SK-N-MC (cell line): ENCODE data around the gene RHPN2.
A peak's percentile ranks its signal among the peaks of the same experiment; 100 is the strongest.
"Not testable (repeated sequence)": the region's sequence is repeated elsewhere in the genome, so short reads cannot be mapped to it uniquely, and the experiment has no call there.

Experiments used
- DNase-seq: peaks from one replicate; pipeline ENCODE4 v3.0.0-alpha.2; 2011; ENCODE audit warnings: low read depth, low spot score
- H3K27ac ChIP-seq: fragments of 200-600 bp; sonication (generic); 2 replicates; pipeline ENCODE4 v1.5.1; 2016; ENCODE audit warnings: mixed run types
- H3K36me3 ChIP-seq: fragments of 200-600 bp; sonication (generic); 2 replicates; pipeline ENCODE4 v1.6.1; 2017; ENCODE audit warnings: antibody characterized with exemption, low read length, mixed read lengths; ENCODE audit not compliant: insufficient read depth
- H3K4me3 ChIP-seq: fragments of 200-600 bp; sonication (generic); 2 replicates; pipeline ENCODE4 v1.5.1; 2016
- H3K9ac ChIP-seq: fragments of 200-600 bp; sonication (generic); 2 replicates; pipeline ENCODE4 v1.8.0; 2017; ENCODE audit warnings: mixed run types, mixed read lengths; ENCODE audit not compliant: insufficient read length
- H3K9me3 ChIP-seq: fragments of 200-600 bp; sonication (generic); 2 replicates; pipeline ENCODE4 v1.6.1; 2017; ENCODE audit warnings: low read depth, mild to moderate bottlenecking, antibody characterized with exemption, low read length, moderate library complexity, mixed read lengths
- EZH2 ChIP-seq: fragments of 200-600 bp; sonication (generic); IDR thresholded peaks from one replicate; pipeline ENCODE4 v1.6.1; 2017; ENCODE audit warnings: antibody characterized with exemption
- FOXP2 ChIP-seq: optimal IDR thresholded peaks from 2 replicates; pipeline ENCODE3; 2011; ENCODE audit warnings: mild to moderate bottlenecking, moderate library complexity; ENCODE audit not compliant: insufficient read depth; ENCODE audit errors: extremely low read length, control extremely low read depth
- POLR2AphosphoS5 ChIP-seq: IDR thresholded peaks from 2 replicates; pipeline ENCODE4 v1.6.1; 2012; ENCODE audit warnings: mild to moderate bottlenecking, low read depth, low read length, borderline replicate concordance

Gene RHPN2

DNA sequence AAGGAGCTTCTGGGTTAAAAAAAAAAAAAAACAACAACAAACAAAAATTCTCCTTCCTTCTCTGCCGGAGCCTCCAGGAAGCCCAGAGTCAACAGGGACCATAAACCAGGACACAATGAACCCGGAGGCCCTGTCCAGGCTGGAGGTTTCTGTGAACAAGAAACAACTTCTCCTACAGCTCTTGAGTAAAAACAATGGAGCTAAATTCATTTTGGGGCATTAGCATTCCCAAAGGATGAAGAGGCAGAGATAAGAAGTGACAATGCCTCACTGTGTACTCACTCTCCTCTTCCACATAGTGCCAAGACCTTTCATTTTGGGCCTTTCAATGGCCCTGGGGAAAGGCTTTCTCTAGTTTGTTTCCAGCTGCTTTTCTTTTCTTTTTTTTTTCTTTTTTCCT, 9.0 kb downstream of the RHPN2 start:
- TF ChIP-seq POLR2AphosphoS5 = no peak
- no peak for TF ChIP-seq FOXP2
- TF ChIP-seq EZH2 = no peak
- Histone ChIP-seq H3K4me3 (no peak overlapping the region), H3K27ac (no peak overlapping the region)

DNA sequence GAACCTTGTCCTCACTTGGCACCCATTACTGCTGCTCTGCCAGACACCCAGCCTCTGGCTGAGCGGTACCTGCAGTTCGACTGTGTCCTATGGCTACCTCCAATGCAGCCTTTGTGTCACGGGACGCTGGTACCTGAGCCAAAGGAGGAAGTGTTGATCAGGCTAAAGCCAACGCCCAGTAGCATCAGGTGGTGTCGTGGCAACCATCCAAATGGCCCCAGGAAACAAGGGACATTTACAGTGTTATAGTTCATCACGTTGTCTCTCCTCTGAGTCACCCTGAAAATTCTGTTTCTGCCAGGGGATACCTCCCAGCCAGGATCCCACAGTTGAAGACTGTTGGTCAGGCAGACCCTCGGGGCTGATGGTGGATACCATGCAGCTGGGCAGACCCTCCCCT, 10.1 kb downstream of the RHPN2 start:
- TF ChIP-seq POLR2AphosphoS5 = no peak
- no peak for TF ChIP-seq FOXP2
- Histone ChIP-seq H3K27ac (no peak overlapping the region), H3K9me3 (no peaks in the 10 kb centered on the region), H3K9ac (no peak overlapping the region), H3K4me3 (no peak overlapping the region), H3K36me3 (no peaks in the 10 kb centered on the region; the same call in 1 of the 2 replicates)
- DNase-seq = no peak

More for the DNA sequence above, 9.0 kb downstream of the RHPN2 start:
- no peak overlapping the region for H3K9ac ChIP-seq
- no peaks in the 10 kb centered on the region; the same call in 1 of the 2 replicates for H3K36me3 ChIP-seq
- no peak for DNase-seq
- H3K9me3 ChIP-seq = no peaks in the 10 kb centered on the region

DNA sequence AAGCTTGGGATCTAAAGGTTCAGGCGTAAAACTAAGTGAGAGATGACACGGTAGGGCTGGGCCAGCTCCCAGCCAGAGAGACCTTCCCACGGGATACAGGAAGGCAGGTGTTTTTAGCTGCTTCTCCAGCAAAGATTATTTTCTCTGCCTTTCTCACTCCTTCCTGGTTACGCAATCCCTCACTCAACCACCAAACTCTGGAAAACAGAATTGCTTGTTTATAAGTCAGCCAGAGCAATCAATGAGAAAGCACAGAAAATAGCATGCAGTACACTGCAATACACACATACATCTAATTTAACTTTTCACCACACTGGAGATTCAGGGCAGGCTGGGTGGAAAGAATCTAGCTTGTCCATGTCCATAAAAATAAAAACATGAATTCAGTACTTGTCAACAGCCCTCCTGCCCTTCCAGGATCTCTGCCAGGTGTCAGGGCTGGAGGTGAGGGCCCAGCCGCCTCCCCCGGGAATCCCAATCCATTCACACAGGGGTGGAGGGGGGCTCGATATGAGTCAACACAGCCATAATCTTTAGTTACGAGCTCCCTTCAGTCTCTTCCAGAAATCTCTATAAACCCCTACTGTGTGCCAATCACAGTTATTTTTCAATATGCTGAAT, 12.2 kb downstream of the RHPN2 start:
- TF ChIP-seq FOXP2 = peak; percentile 30
- no peak for TF ChIP-seq EZH2
- no peak for DNase-seq
- no peak overlapping the region for H3K9ac ChIP-seq
- 0 out of 2 replicates have a peak overlapping the region, but pooled peaks have one; percentile 3 for H3K27ac ChIP-seq
- no peaks in the 10 kb centered on the region for H3K9me3 ChIP-seq
- no peaks in the 10 kb centered on the region; the same call in 1 of the 2 replicates for H3K36me3 ChIP-seq
- no peak overlapping the region for H3K4me3 ChIP-seq

DNA sequence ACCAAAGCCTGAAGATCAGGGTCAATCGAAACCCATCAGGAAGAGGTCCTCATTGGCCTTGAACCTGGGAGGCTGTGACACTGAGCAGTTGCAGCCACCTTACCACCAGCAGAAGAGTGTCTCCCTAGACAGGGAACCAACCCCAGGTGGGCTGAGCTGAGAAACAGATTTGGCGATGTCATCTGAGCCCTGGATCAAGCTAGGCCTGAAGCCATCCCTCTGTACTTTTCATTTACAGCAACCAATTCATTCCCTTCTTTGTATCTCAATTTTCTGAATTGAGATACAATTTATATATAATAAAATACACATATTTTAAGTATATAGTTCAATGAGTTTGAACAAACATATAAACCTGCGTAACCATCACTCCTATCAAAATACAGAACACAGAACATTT, 14.6 kb downstream of the RHPN2 start:
- Histone ChIP-seq H3K9me3 (no peaks in the 10 kb centered on the region), H3K27ac (no peak overlapping the region), H3K9ac (no peak overlapping the region), H3K4me3 (no peak overlapping the region), H3K36me3 (peaks cover 4% of the 10 kb centered on the region; the same call in 1 of the 2 replicates)
- no peak for DNase-seq
- TF ChIP-seq EZH2 (no peak), POLR2AphosphoS5 (no peak), FOXP2 (no peak)

DNA sequence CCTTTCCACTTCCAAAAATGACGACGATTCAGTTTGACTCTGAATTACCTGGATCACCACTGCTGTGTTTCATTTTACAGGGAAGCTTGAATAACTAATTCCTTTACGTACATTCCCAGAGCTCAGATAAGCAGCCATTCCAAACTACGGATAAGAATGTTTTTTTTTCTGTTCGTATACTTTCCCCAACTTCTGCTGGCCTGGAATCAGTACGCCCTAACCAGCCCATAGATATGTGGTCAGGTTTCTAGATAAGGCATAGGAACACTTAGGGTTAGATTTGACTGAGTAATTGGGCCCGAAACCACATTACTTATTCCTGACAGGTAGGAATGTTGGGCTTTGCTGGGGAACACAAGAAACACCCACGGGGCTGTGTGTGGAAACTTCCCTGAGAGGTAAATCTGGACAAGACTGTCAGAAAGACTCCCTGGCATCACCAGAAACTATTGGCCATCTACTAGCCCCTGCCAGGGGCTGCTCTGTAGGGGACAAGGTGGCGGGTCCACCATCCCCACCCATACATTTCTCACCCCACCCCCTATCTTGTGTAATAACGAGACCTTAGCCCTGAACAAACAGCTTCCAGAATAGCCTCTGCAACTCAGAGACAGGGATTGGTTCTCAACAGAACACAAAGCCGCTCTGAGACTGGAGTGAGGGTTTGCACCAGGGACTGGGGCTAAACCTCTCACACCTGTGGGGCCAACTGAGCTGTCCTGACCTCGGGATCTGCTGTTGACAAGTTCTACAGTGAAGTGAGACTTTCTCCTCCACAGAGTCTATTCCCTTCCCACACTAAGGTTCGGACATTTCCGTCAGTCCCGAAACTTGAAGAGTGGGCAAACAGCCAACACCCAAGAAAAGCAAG, 15.6 kb downstream of the RHPN2 start:
- DNase-seq = no peak
- H3K27ac ChIP-seq = no peak overlapping the region
- no peaks in the 10 kb centered on the region for H3K9me3 ChIP-seq
- H3K9ac ChIP-seq = no peak overlapping the region
- TF ChIP-seq FOXP2 (no peak), POLR2AphosphoS5 (no peak), EZH2 (no peak)
- H3K36me3 ChIP-seq = peaks cover 4% of the 10 kb centered on the region; the same call in 1 of the 2 replicates
- no peak overlapping the region for H3K4me3 ChIP-seq

DNA sequence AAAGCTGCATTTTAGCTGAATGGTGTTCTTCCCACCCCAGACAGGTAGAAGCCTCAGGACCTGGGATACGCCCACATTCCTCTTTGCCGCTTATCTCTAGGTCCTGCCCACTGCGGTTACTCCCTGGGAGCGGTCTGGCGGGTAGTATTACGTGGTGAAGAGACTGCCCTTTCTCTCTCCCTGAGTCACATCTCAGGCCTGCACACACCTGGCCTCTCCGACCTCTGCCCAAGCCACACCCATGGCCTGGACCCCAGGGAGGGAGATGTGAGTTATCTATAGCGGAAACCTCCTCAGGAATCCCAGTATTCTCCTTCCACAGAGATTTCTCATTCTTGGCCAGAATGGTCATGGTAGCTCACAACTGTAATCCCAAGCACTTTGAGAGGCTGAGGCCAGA, 17.3 kb downstream of the RHPN2 start:
- Histone ChIP-seq H3K36me3 (peaks cover 10% of the 10 kb centered on the region; the same call in 1 of the 2 replicates), H3K9me3 (no peaks in the 10 kb centered on the region), H3K27ac (no peak overlapping the region), H3K9ac (no peak overlapping the region), H3K4me3 (no peak overlapping the region)
- DNase-seq = no peak
- no peak for TF ChIP-seq FOXP2
- no peak for TF ChIP-seq POLR2AphosphoS5
- TF ChIP-seq EZH2 = no peak

DNA sequence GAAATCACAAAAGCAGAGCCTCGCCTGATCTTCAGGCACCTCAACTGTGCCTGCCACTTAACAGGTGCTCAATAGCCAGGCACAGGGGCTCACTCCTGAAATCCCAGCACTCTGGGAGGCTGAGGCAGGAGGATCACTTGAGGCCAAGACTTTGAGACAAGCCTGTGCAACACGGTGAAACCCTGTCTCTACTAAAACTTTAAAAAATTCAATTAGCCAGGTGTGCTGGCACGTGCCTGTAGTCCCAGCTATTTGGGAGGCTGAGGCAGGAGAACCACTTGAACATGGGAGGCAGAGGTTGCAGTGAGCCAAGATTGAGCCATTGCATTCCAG, 22.9 kb downstream of the RHPN2 start:
- H3K9me3 ChIP-seq, DNase-seq: not testable (repeated sequence)
- Histone ChIP-seq H3K9ac (peak overlapping the region; percentile 37), H3K36me3 (peaks cover 10% of the 10 kb centered on the region; the same call in 1 of the 2 replicates), H3K27ac (peak overlapping the region; percentile 79; the same call in 1 of the 2 replicates), H3K4me3 (0 out of 2 replicates have a peak overlapping the region, but pooled peaks have one; percentile 9)

DNA sequence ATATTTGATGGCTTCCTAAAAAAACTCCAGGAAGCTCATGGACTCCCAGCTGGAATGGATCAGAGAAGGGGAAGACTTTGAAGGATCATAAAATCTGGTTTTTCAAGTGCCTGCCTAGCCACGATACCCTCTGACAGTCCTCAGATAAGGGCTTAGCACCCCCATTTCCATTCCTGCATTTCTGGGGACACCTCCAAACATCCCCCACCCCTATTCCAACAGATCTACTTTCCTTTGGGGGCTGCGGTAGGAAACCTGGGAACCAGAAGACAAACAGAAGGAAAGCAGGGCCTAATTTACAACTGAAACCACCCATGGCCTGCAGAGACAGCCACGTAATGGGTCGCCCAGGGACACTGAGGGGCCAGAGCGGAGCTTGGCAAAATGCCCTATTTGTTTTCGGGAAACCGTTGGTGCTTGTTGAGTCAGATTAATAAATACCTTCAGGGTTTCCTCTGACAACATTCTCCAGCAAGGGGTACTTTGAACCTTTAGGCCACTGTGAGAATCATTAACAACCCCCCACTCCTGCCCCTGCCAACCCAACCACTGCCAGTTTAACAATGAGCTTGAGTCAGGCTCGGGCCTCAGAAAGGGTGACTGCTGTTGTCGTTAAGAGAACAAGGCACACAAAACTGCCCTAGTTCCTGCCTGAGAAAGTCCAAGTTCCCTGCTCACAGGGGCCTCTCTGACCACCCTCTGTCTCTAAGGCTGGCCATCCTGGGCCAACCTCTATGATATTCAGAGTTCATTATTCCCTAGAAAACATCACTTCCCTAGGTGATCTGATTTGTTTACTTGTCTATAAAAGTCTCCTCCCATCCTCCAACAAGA, 23.5 kb downstream of the RHPN2 start:
- TF ChIP-seq POLR2AphosphoS5 (no peak), FOXP2 (no peak)
- Histone ChIP-seq H3K4me3 (peak overlapping the region; percentile 9; the same call in 1 of the 2 replicates), H3K9ac (peak overlapping the region; percentile 37), H3K27ac (peak overlapping the region; percentile 79), H3K36me3 (peaks cover 10% of the 10 kb centered on the region; the same call in 1 of the 2 replicates), H3K9me3 (no peaks in the 10 kb centered on the region)
- no peak for DNase-seq
